GM12878 (cell line): ENCODE measurements around the gene NRG3. TPM values are rescaled to one million over a fixed set of nuclear protein-coding genes. Genes with fewer than 3 reads are reported as not detected.

Source experiments
- ATF3 ChIP-seq: IDR thresholded peaks from 2 replicates; pipeline ENCODE4 v1.6.1; 2011; ENCODE audit warnings: low read depth, mild to moderate bottlenecking, low read length, moderate library complexity, borderline replicate concordance; ENCODE audit errors: extremely low read depth
- CEBPB ChIP-seq, 2 experiments: fragments of 150-350 bp in 1 of 2; IDR thresholded peaks; 2 replicates each; pipeline ENCODE4 v1.6.1; 2012 to 2014; ENCODE audit warnings: low read depth in 2 of 2, low read length in 2 of 2, borderline replicate concordance in 1 of 2, inconsistent platforms in 1 of 2
- CEBPZ ChIP-seq: fragments of 150-350 bp; IDR thresholded peaks from 2 replicates; pipeline ENCODE4 v1.6.1; 2016; ENCODE audit warnings: low read depth, low read length
- CTCF ChIP-seq, 3 experiments: IDR thresholded peaks in 2 of 3; conservative IDR thresholded peaks in 1 of 3; 2 replicates each; pipeline ENCODE4 v1.5.1; 2011; ENCODE audit warnings: low read depth in 3 of 3, low read length in 3 of 3, mild to moderate bottlenecking in 3 of 3, control low read depth in 2 of 3, moderate library complexity in 2 of 3, inconsistent platforms in 1 of 3, mixed read lengths in 1 of 3; ENCODE audit not compliant: control insufficient read depth in 2 of 3, insufficient read depth in 1 of 3; ENCODE audit errors: extremely low read depth in 1 of 3
- FOXK2 ChIP-seq: fragments of 450-650 bp; IDR thresholded peaks from 2 replicates; pipeline ENCODE4 v1.6.1; 2017; ENCODE audit warnings: mild to moderate bottlenecking, moderate library complexity
- FOXM1 ChIP-seq: IDR thresholded peaks from 2 replicates; pipeline ENCODE4 v1.6.1; 2012; ENCODE audit warnings: low read depth, mild to moderate bottlenecking, inconsistent platforms, low read length, moderate library complexity
- IKZF1 ChIP-seq: fragments of 450-650 bp; conservative IDR thresholded peaks from 2 replicates; pipeline ENCODE4 v1.6.1; 2017; ENCODE audit warnings: antibody characterized with exemption, mild to moderate bottlenecking
- IRF4 ChIP-seq: IDR thresholded peaks from 2 replicates; pipeline ENCODE4 v1.6.1; 2011; ENCODE audit warnings: low read depth, low read length
- JUNB ChIP-seq: IDR thresholded peaks from 2 replicates; pipeline ENCODE4 v1.6.1; 2016; ENCODE audit warnings: antibody characterized with exemption, mild to moderate bottlenecking
- MTA3 ChIP-seq: IDR thresholded peaks from 2 replicates; pipeline ENCODE4 v1.6.1; 2012; ENCODE audit warnings: low read length, inconsistent platforms, borderline replicate concordance
- RBBP5 ChIP-seq: fragments of 200-600 bp; sonication (generic); conservative IDR thresholded peaks from 2 replicates; pipeline ENCODE4 v1.6.1; 2016
- SREBF2 ChIP-seq: IDR thresholded peaks from 2 replicates; pipeline ENCODE4 v1.6.1; 2012; ENCODE audit warnings: mild to moderate bottlenecking, low read length
- SRF ChIP-seq, 2 experiments: IDR thresholded peaks; 2 replicates each; pipeline ENCODE4 v1.6.1; 2011; ENCODE audit warnings: low read depth in 2 of 2, low read length in 2 of 2, mild to moderate bottlenecking in 1 of 2, moderate library complexity in 1 of 2
- YBX1 ChIP-seq: fragments of 450-650 bp; IDR thresholded peaks from 2 replicates; pipeline ENCODE4 v1.6.1; 2016; ENCODE audit warnings: antibody characterized with exemption
- ZNF207 ChIP-seq: fragments of 450-650 bp; IDR thresholded peaks from 2 replicates; pipeline ENCODE4 v1.6.1; 2014; ENCODE audit warnings: antibody characterized with exemption, mild to moderate bottlenecking, borderline replicate concordance
- polyA plus RNA-seq, 11 experiments: library from polyadenylated mRNA; depleted of rRNA in 4 of 11; unstranded in 6 of 11; stranded (reverse) in 5 of 11; fragments of >200 nt; fragmentation: Nextera tagmentation in 4 of 11; fragmentation: Illumina TruSeq in 1 of 11; extraction: Ambion mirVana in 4 of 11; extraction: Trizol in 1 of 11; gene quantifications; 1 replicate in 1 of 11; 2 replicates in 10 of 11; pipeline versions ENCODE4 v1.2.1 to v1.2.3, GENCODE V29; 2011 to 2016; ENCODE audit warnings: inconsistent platforms in 2 of 11, missing spikeins in 2 of 11, low read depth in 1 of 11
- total RNA-seq, 4 experiments: library from RNA; depleted of rRNA in 3 of 4; stranded (reverse); fragments of >200 nt in 3 of 4; fragmentation: Illumina TruSeq in 1 of 4; extraction: Trizol in 1 of 4; gene quantifications; 2 replicates each; pipeline versions ENCODE4 v1.2.1 to v1.2.3, GENCODE V29; 2013 to 2021

Gene NRG3
- total and polyA plus RNA-seq, 10 of the 15 experiments (the other 5 are each of a cell fraction or from before 2014, with no cell fraction given) = 0.03 to 0.41 (median 0.17) TPM; not detected in 3

- TF ChIP-seq CEBPZ (no peak), CTCF (IDR thresholded peaks at IDR 0.05 in 2 of 3, conservative IDR thresholded peaks at IDR 0.05 in 1 of 3; ENCODE audit: control insufficient read depth in 2 of 3, extremely low read depth in 1 of 3, insufficient read depth in 1 of 3, low read depth in 3 of 3, low read length in 3 of 3) (no peak), IRF4 (no peak), FOXM1 (no peak), RBBP5 (no peak), FOXK2 (no peak), YBX1 (no peak), JUNB (no peak), ZNF207 (no peak), MTA3 (no peak), IKZF1 (no peak), CEBPB (IDR thresholded peaks at IDR 0.05; ENCODE audit: borderline replicate concordance in 1 of 2, low read depth in 2 of 2, low read length in 2 of 2) (no peak), ATF3 (no peak), SRF (IDR thresholded peaks at IDR 0.05; ENCODE audit: low read depth in 2 of 2, low read length in 2 of 2) (no peak), SREBF2 (no peak)
Observed at GRCh38 chr10:82267014-82267413, 392.0 kb downstream of the NRG3 start (continued).
